ENCODE measurements around the gene LRRC4C.
A peak's percentile ranks its signal among the peaks of the same experiment; 100 is the strongest.

Gene LRRC4C
- 0 to 1.9 (median 0.03) reads per million in 17 experiments for total RNA-seq

DNA sequence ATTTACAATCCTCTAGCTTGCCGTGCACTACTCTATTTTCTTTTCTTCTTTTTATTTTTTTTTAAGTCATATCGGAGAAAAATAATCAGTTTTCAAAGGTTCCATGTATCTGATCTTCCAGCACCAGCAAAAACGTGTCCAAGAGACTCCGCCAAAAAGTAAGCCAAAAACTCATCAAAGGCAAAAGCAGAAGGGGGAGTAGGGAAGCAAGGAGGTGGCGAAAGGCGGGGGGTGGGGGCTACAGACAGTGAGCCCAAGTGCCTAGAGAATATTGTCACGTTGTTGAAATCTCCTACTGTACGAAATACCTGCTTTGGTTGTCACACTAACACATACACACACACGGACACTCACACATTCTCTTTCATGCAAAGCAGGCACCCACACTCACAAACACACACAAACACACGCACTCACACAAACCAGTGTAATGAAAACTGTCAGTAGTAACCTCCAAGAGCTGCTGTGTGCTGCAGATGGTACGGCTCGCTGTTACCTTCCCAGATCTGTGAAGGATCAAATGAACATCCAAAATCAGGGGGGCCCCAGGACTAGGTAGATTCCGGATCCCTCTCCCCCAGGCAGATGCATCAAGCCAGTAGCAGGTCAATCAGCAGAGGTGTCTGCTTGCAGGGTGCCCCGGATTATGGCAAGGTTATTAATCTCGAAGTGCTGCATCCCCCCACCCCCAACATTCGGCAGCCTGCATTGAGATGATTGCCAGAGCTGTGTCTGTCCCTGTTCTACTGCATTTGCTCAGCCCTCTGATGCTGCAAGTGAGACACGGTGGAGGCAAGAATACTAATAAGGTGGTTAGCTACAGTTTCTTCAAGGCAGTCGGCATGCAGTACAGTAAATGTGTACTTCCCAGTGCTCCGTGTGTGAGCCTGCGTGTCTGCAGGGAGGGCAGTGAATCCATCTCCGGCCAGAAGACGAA is at the start of gene LRRC4C:
TSS of gene LRRC4C (minus strand) at position 188 of the 937 bp plus-strand sequence.
- no peak for DNase-seq

DNA sequence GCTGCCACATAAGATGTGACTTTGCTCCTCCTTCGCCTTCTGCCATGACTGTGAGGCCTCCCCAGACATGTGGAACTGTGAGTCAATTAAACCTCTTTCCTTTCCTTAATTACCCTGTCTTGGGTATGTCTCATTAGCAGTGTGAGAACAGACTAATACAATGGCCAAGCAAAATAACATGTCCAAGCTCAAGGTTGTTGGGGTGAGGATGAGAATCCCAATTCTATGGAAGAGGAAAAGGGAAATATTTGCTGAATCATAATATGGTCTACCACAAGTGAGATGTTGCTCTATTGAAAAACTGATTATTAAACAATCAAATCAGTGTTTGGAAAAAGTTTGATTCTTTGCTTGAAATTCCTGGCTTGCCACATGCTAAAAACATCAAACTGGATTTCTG is 48.7 kb upstream of the LRRC4C start:
- DNase-seq, result no peak

DNA sequence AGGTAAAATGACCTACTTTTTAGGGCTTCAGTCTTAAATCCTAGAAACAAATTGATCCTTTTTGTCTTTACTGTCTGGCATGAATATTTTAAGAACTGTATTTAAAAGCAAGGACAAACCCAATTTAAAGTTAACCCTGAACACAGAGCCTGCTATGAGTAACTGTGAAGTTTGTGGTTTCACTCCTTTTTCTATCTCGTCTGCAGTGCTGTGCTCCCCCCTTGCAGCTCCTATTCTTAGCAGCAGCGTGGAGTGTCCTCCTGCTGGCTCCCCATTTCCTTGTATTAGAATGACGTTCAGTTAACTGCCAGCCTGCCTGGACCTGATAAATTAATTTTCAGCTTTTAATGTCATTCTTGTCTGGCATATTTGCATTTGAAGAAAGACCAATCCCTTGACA is 40.0 kb upstream of the LRRC4C start:
- DNase-seq, result no peak

DNA sequence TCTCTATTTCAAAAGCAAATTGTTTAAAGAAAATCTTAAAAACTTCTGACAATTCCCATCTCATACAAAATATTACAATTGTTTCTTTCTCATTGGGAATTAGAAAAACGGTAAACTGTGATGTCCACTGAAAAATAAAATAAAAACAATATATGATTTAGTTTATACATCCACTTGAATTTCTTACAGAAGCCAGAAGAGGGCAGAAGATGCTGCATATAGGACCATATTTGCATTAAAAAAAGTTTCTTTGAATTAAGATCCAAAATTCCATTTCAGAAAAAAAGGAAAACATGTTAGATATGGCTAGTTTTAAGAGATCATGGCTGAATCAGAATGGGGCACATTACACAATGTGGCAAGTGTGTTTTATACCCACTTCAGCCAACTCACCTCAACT is 39.3 kb upstream of the LRRC4C start:
- peak in 1 of 4 experiments; percentile 1 for DNase-seq

DNA sequence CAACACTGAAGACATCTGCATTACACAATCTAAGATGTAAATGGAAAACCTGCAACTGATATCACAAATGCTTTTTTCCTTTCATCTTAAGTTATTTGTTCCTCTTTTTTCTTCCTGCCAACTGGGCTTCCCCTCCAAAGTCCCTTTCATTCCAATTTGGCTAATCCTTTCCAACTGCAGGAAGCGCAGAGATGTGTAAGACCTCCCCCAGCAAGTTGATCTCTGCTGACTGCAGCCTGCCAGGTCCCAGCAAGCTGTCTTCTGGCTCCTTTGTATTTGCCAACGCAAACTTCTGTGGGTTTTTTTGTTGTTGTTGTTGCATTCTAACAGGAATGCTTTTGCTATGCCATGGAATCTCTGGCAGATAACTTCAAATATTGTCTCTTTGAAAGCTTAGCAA is 38.5 kb upstream of the LRRC4C start:
- no peak for DNase-seq

DNA sequence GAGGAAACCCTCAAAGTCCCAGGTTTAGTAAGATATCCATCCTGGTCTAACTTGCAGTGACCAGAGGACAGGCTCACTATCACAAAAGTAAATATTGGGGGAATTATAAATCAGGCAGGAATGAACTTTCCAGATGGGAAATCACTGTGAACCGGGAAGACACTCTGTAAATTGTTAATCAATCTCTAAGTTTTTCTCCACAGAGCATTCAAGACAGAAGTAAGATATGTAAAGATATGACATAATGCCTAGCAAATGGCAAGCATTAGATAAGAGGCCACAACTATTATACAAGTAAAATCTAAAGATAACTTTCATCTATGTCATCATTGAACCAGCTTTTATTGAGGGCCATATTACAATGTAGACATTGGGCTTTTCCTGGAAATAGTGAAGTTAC is 35.3 kb upstream of the LRRC4C start:
- no peak for DNase-seq

DNA sequence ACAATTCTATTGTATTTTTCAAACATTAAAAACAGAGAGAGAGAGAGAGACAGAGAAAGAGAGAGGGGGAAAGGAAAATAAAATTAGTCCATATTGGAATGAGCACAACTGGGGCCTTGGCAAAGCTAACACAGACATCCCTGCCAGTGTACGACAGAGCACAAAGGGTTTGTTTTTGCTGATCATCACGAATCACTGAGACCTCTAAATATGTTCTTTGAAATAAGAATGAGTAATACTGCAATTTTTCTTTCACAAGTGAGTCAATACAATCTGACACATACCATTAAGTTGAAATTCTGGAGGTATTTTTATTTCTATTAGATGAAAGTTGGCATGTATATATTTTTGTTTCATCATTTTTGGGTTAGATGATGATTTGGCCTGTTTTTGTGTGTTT is 27.0 kb upstream of the LRRC4C start:
- DNase-seq, result no peak

DNA sequence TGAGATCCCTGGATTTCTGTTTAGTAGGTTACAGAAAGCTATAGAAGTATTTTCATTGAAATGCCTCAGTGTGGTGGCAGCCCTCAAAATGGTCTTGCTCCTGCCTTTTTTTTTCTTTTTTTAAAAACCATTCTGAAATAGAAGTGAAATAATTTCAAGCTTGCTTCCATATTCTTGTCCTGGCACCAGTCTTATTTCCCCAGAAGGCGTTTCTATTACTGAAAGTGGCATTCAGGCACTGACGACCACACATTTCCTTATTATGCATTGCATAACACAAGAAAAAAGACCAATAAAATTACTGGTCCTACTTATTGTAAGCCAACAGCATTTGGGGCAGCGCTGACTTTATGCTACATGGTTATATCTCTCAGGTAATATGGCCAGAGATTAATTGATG is 24.5 kb upstream of the LRRC4C start:
- DNase-seq, result no peak

DNA sequence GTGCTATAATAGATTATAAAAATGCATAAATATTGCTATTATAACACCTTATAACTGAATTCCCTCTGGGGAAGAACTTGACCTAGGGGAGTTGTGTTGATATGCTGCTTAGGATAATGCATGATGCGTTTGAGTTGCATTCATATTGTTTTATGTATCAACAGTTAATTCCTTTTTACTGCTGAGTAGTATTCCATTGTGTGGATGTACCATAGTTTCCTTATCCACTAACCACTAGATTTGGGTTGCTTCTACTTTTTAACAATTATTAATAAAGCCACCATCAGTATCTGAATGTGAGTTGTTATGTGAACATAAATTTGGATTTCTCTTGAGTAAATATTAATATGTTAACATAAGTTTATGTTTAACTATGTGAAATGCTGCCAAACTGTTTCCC is 19.7 kb upstream of the LRRC4C start:
- no peak for DNase-seq

DNA sequence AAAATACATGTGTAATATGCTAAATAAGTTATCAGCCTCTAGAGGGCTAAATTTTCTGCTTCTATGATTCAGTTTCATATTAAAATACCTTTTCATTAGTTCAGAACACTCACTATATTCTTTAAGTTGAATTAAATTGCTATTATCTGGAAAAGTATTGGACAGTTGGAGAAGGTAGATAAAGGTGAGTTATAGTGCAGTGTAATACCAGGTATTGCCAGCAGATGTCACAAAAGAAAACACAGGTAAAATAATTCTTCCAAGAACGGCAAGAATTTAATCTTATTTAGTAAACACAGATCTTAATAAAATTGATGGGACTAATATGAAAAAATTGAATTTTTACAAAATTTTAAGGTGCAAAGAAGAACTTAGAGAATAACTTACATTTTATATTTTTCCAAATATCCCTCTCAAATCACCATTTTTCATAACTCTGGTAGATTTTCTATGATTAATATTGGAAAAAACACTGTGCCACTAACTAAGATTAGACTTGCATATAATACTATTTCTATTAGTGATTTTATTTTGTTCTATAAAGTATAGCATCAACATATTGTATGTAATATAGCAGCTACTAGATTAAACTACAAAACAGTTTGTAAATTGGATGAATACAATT is 1.7 kb upstream of the LRRC4C start:
- peak in 2 of 4 experiments; percentile 1 to 2 for DNase-seq

DNA sequence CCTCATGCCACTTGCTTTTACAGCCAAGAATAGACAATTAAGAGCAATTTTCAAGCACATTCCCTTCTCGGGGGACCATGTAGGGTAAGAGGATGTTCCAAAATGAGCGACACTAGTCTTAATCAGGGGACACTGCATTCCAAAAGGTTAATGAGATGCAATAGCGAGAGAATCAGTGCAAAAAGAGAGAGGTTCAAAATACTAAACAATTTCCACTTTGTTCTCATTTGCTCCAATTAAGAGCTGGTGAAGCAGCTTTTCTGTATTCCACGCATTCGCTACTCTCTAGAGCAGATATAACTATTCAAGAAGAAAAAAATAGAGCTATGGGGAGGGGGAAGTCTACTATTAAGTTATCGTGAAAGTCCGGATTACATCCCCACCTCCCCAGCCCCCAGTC is 811 bp downstream of the LRRC4C start:
- no peak for DNase-seq

DNA sequence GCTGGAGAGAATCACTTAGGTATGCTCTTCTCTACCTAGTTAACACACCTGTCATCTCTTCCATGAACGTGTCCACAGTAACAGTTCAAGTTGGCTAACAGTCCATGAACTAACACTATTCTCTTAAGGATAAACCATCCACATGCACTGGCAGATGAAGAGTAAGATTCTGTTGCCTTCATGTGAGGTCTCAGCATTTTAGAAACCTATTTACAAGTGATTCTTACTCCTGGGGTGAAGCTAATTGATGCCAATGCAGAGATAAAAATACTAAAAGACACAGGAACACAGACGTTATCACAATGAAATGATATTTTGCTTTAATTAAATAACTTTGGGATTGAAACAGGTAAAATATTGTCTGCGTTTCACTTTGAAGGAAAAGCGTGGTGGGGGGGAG is 1.3 kb downstream of the LRRC4C start:
- no peak for DNase-seq

DNA sequence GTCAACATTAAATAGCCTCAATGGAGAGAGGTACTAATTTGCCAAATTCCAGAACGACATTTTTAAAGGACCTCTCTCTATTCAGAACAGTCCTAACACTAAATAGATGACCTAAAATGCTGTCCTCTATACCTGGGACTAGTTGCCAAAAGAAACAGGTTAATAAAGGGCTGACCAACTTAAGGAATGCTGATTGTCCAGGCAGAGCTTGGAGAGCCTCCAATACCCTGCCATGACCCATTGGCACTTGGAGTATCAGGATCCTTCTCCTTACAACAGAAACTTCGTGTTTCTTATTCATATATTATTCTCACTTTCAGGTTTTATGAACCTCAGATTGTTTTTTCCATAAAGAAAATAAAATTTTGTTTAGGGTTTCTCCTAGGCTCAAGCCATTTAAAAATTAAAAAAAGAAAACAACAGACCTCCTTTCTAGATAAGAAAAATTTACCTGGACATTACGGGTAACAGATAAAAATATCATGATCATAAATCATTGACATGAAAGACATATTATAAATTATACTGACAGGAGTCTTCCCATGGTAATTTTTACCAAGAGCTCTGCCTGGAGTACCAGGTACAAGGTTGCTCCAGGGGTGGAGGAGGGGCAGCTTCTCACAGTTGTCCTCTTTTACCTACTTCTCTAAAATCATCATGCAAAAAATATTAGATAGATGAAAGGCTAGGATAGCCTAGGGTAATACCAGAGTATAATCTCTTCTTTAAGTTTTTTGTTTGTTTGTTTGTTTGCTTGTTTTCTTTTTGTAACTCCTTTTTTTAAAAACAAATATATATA is 2.0 kb downstream of the LRRC4C start:
- DNase-seq, result no peak

DNA sequence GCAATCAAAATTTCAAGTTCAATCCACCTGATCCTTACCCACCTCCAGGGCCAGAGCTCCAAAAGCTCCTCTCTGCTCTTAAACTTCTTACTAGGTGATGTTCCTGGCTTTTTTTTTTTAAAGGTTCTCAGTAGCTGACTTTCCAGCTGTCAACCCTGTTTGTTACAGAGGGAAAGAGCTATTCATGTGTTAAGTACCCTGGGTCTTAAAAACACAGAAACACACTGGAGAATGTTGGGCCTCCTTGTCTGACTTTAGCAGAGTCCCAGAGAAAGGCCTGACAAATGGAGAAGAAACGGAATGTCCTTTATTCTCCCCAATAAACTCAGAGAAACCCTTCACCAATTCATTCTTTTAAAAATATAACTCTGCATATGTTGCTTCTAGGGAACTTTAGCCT is 3.2 kb downstream of the LRRC4C start:
- DNase-seq, result no peak

DNA sequence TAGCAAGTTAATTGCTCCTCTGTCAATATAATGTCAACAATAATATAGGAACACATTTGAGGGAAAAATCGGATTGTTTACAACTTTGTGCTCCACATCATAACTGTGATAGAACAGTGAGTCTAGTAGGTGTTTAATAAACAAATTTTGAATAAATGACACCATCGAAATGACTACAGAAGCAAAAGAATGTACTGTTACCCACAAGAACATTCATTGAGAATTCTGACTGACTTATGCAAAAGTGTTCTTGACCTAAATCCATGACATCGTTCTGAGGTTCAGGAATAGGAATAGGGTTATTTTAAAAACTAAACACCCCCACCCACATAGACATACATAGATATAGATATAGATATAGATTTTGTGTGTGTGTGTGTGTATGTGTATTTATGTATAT is 8.4 kb downstream of the LRRC4C start:
- DNase-seq, result no peak

DNA sequence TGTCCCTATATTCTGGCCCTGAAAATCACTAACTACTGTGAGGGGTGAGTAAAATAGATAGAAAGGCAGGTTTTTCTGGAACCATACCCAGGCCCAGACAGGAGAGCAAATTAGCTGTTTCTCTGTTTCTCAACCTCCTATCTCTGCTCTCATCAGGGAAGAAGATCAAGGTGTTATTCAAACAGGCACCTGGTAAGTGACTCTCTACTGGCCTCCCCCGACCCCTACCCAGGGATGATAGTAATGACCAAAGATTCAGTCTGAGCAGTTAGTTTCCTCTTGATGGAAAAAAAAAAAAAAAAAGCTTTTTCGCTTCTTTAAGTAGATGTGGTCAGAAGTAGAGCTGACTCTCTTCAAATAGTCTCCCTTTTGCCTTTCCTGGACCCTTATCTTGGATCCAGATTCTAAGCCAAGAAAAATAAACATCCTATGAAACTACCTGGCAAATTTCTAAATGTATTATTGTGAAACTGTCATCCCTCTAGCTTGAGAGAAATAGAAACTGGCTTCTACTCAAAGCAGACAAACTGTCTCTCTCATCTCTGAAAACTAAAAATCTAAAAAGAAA is 9.9 kb downstream of the LRRC4C start:
- DNase-seq, result no peak

DNA sequence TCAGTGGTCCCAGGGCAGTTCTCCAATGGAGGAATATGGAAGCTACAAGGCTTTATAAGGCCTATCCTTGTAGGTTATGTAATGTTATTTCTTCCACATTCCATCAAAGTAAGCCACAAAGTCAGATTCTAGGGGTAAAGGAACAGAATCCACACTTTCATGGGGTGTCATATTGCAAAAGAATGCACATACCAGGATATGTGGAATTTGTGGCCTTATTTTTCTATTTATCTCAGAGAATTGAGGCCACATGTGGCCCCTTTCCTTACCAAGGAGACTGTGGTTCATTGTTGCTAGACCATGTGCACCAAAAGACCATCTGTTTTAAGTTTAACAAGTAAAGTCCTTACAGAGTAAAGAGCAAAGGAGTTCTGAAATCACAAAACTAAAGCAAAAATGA is 12.9 kb downstream of the LRRC4C start:
- no peak for DNase-seq

DNA sequence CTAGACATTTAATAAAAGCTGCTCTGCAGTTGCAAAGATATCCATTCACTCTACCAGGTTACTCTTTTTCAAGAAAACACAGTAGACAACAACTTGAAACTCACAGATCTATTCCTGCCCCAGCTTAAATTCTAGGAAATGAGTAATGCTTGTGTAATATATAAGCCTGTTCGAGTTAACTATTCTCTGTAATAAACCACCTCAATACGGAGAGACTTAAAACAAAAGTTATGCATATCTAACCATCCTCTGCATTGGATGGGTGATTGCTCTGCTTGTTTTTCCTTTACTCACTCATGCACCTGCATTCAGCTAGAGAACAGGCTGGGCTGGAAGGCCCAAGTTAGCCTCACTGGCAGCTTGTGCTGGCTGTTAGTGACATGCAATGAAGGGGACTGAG is 13.3 kb downstream of the LRRC4C start:
- no peak for DNase-seq

DNA sequence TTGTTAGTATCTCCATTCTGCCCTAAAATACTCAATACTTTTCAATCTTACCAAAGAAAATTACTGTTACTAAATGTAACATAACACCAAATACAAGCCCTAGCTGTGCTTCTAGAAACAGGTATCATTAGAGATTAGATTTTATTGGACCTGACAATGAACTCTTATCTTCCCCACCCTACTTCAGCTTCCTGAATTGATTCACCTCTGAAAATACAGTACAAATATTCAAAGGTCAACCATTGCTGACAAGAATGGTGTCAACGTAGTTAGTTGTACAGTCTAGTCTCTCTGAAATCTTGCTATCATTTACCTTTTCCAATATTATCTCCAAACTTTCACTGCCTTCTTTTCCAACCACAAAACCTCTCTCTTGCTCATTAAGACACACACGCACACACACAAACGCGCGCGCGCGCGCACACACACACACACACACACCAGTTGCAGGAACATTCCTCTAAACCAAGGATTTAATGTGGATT is 22.4 kb downstream of the LRRC4C start:
- DNase-seq, result no peak

DNA sequence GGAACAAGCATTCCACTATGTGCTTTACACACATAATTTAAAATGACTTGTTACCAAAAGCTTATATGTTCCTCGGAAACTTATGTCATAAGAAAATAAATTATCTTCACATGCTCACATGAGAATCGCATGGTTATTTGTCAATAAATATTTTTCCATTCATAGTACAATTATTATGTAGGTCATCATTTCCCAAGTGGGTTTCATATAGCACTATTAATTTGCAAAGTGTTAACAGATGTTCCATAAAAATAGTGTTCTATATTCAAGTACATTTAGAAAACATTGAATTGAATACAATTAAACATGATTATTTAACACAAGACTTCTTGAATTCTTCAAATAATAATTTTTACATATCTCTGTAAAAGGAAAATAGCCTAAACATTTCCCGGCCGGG is 23.9 kb downstream of the LRRC4C start:
- no peak for DNase-seq

DNA sequence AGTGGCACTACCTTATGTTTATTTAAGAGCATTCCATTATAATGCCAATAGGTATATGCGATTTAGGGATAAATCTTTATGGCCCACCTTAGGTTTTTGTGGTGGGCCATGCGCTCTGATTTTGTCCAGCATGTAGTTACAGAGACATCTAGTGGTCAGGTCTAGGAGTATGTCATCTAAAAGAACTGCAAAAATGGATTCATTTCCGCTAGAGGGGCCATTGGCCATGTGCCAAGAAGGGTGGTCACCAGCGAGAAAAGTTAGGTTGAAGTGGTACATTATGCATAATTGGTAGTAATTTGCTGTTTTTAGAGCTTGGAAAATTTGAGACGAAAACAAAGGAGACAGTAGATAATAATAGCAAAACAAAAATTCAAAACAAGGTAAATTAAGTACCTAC is 27.7 kb downstream of the LRRC4C start:
- peak in 1 of 4 experiments; percentile 3 for DNase-seq

DNA sequence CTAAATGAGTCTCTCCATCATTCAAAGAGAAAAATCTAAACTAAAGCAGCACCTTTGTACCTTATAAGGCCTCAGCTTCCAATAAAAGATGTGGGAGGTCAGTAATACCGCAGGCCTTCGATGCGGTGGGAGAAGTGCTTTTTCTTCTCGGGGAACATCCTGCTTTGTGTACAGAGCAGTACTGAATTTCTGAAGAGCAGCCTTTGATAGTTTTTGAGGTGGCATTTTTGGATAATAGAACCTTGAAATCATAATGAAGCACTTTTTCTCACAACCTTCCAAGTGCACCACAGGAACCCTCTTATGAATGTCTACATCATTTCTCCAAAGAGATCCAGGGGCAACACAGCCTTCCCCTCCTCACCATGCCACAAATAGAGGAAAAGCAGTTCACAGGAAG is 39.6 kb downstream of the LRRC4C start:
- no peak for DNase-seq
